Naive thymus-derived CD4-positive, alpha-beta T cell (primary cell): ENCODE data around the gene SHB. TPM values are rescaled to one million over a fixed set of nuclear protein-coding genes. Genes with fewer than 3 reads are reported as not detected.

ENCODE experiments used
- ATAC-seq: fragments of 150-1000 bp; cut with Tn5 transposase; 2 replicates; pipeline ENCODE4 v1.10.0; 2021; ENCODE audit warnings: mild to moderate bottlenecking, moderate library complexity
- CTCF ChIA-PET: fragments of 350-600 bp; sonication (Branson Sonifier 250); formaldehyde crosslinking; loops from one replicate; lab custom pipeline; 2021; ENCODE audit warnings: antibody characterized with exemption; lab: Charles Lee
- POLR2A ChIA-PET: fragments of 350-600 bp; sonication (Branson Sonifier 250); formaldehyde crosslinking; loops from one replicate; lab custom pipeline; 2021; ENCODE audit warnings: antibody characterized with exemption, inconsistent platforms; lab: Charles Lee
- DNase-seq, 9 donors: peaks; one replicate each; pipeline versions ENCODE4 v3.0.0 to v3.0.0-alpha.2; 2020 to 2022; ENCODE audit warnings: mixed read lengths in 1 of 9
- H3K27ac ChIP-seq: one replicate; pipeline ENCODE4 v1.7.0; 2013; ENCODE audit warnings: mild to moderate bottlenecking, low read depth, low read length, moderate library complexity
- H3K27me3 ChIP-seq, 2 donors: one replicate each; pipeline ENCODE4 v1.7.0; 2013; ENCODE audit warnings: low read length in 2 of 2, mild to moderate bottlenecking in 2 of 2, moderate library complexity in 2 of 2; ENCODE audit not compliant: control insufficient read depth in 2 of 2, insufficient read depth in 2 of 2
- H3K36me3 ChIP-seq, 3 experiments: 1 replicate in 2 of 3; 2 replicates in 1 of 3; pipeline ENCODE4 v1.7.0; 2013; ENCODE audit warnings: low read length in 3 of 3, mild to moderate bottlenecking in 3 of 3, moderate library complexity in 1 of 3; ENCODE audit not compliant: insufficient read depth in 3 of 3, control insufficient read depth in 2 of 3
- H3K4me1 ChIP-seq, 2 donors: one replicate each; pipeline ENCODE4 v1.7.0; 2013; ENCODE audit warnings: low read length in 2 of 2, mild to moderate bottlenecking in 2 of 2, moderate library complexity in 1 of 2; ENCODE audit not compliant: control insufficient read depth in 2 of 2, insufficient read depth in 2 of 2
- H3K4me3 ChIP-seq: 2 replicates; pipeline ENCODE4 v1.7.0; 2013; ENCODE audit warnings: mild to moderate bottlenecking, low read length
- H3K9me3 ChIP-seq, 3 experiments: 1 replicate in 2 of 3; 2 replicates in 1 of 3; pipeline ENCODE4 v1.7.0; 2013; ENCODE audit warnings: low read length in 3 of 3; ENCODE audit not compliant: control insufficient read depth in 2 of 3
- H3K27ac Mint-ChIP-seq, 9 donors: one replicate each; pipeline ENCODE4 v1.8.0; 2020 to 2022; ENCODE audit warnings: mixed read lengths in 9 of 9, mild to moderate bottlenecking in 8 of 9, moderate library complexity in 5 of 9, inconsistent platforms in 2 of 9
- H3K27me3 Mint-ChIP-seq, 5 donors: one replicate each; pipeline ENCODE4 v1.8.0; 2021 to 2022; ENCODE audit warnings: mixed read lengths in 5 of 5, mild to moderate bottlenecking in 1 of 5
- H3K36me3 Mint-ChIP-seq, 5 donors: one replicate each; pipeline ENCODE4 v1.8.0; 2020 to 2022; ENCODE audit warnings: mixed read lengths in 5 of 5, mild to moderate bottlenecking in 3 of 5, inconsistent platforms in 1 of 5
- H3K4me1 Mint-ChIP-seq, 7 donors: one replicate each; pipeline ENCODE4 v1.8.0; 2020 to 2022; ENCODE audit warnings: mixed read lengths in 7 of 7, mild to moderate bottlenecking in 3 of 7, inconsistent platforms in 1 of 7
- H3K4me3 Mint-ChIP-seq, 10 donors: one replicate each; pipeline ENCODE4 v1.8.0; 2020 to 2022; ENCODE audit warnings: mild to moderate bottlenecking in 10 of 10, mixed read lengths in 10 of 10, moderate library complexity in 6 of 10, inconsistent platforms in 2 of 10
- H3K9me3 Mint-ChIP-seq, 11 donors: one replicate each; pipeline ENCODE4 v1.8.0; 2020 to 2022; ENCODE audit warnings: mixed read lengths in 11 of 11, mild to moderate bottlenecking in 4 of 11, inconsistent platforms in 1 of 11, moderate library complexity in 1 of 11
- intact Hi-C, 2 donors: fragments of 100-400 bp; cut with micrococcal nuclease; formaldehyde crosslinking; loops; one replicate each; pipeline ENCODE4 v1.15.1; 2023
- polyA plus RNA-seq, 2 donors: library from polyadenylated mRNA; unstranded; fragments of 300-500 nt; fragmentation: Illumina TruSeq; gene quantifications; one replicate each; pipeline ENCODE4 v1.2.3, GENCODE V29; 2021
- total RNA-seq, 6 experiments: library from RNA in 5 of 6; stranded (reverse) in 5 of 6; gene quantifications; 1 replicate in 5 of 6; 2 replicates in 1 of 6; pipeline ENCODE4 v1.2.3 and lab custom pipeline; 2021 to 2026

SHB gene
- total and polyA plus RNA-seq, 7 experiments from 2014 or later, result 0.15 to 2.0 (median 0.68) TPM

DNA sequence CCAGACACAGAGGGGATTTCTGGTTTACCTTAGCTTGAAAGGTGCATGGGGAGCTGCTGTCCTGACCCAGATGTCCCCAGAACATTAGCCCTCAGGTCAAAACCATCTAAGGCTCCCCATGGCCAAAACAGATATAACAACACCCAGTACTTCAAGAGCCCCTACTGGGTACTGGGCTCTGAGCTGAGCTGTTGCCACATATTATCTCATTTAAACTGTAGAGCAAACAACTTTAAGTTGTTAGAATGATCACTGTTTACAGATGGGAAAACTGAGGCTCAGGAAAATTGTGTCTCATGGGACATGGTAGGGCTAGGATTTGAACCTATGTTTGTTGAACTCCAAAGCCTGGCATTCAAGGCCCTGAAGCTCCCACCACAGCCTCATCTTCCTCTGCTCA is 144.5 kb downstream of the SHB start:
- intact Hi-C loops, result no loop called here
- H3K9me3 Mint-ChIP-seq, result no peaks in the 10 kb centered on the region
- peaks cover 0 to 3% (median 0%) of the 10 kb centered on the region in 7 donors for H3K4me1 Mint-ChIP-seq
- no peaks in the 10 kb centered on the region for H3K4me1 ChIP-seq
- CTCF ChIA-PET, result interaction anchor here (0.5 to 0.7 kb wide), 2 partner anchors 93 to 328 kb away, joined by 3 to 4 read pairs; no protein-coding TSS in a partner anchor
- no peak overlapping the region for H3K27ac Mint-ChIP-seq
- H3K36me3 ChIP-seq, result no peaks in the 10 kb centered on the region
- H3K27me3 ChIP-seq, result no peaks in the 10 kb centered on the region
- POLR2A ChIA-PET, result no interaction called here
- H3K36me3 Mint-ChIP-seq, result no peaks in the 10 kb centered on the region
- ATAC-seq, result no peak
- DNase-seq, result no peak
- H3K4me3 ChIP-seq, result no peak overlapping the region
- H3K9me3 ChIP-seq, result no peaks in the 10 kb centered on the region
- H3K27me3 Mint-ChIP-seq, result no peaks in the 10 kb centered on the region
- no peak overlapping the region for H3K27ac ChIP-seq
- no peak overlapping the region for H3K4me3 Mint-ChIP-seq

DNA sequence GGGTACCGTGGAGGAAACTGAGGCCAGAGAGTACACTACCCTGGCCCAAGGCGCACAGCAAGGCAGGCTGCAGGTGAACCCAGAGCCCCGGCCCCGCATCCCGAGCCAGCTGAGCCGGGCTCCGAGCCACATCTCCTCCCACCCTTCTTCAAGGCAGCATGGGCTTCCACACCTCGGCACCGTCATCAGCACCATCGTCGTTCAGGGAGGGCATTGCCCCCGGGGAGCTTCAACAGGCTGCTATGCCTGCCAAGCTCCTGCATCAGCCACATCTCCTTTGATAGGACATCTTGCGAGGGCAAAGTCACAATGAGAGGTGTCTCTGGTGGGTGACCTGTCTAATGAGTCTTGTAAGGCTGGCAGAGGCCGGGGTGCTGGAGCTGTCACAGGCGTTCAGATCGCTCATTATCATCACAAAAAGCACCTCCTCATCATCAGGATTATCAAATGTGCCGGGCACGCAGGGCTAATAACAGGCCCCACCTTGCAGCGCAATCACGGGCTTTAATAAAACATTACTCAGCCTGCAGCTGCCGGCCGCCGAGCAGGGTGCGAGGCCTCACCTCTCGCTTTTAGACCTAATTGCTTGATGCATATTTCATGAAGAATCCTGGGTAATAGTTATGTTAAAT is 145.1 kb downstream of the SHB start:
- Histone ChIP-seq H3K4me1 (no peaks in the 10 kb centered on the region), H3K27me3 (no peaks in the 10 kb centered on the region), H3K4me3 (no peak overlapping the region), H3K36me3 (no peaks in the 10 kb centered on the region), H3K27ac (no peak overlapping the region), H3K9me3 (no peaks in the 10 kb centered on the region)
- DNase-seq (no peak), ATAC-seq (no peak)
- Mint-ChIP-seq H3K4me3 (no peak overlapping the region), H3K9me3 (no peaks in the 10 kb centered on the region), H3K27ac (no peak overlapping the region), H3K36me3 (no peaks in the 10 kb centered on the region), H3K27me3 (no peaks in the 10 kb centered on the region), H3K4me1 (peaks cover 0 to 3% (median 0%) of the 10 kb centered on the region in 7 donors)
- ChIA-PET CTCF (no interaction called here), POLR2A (no interaction called here)
- intact Hi-C loops, result no loop called here

DNA sequence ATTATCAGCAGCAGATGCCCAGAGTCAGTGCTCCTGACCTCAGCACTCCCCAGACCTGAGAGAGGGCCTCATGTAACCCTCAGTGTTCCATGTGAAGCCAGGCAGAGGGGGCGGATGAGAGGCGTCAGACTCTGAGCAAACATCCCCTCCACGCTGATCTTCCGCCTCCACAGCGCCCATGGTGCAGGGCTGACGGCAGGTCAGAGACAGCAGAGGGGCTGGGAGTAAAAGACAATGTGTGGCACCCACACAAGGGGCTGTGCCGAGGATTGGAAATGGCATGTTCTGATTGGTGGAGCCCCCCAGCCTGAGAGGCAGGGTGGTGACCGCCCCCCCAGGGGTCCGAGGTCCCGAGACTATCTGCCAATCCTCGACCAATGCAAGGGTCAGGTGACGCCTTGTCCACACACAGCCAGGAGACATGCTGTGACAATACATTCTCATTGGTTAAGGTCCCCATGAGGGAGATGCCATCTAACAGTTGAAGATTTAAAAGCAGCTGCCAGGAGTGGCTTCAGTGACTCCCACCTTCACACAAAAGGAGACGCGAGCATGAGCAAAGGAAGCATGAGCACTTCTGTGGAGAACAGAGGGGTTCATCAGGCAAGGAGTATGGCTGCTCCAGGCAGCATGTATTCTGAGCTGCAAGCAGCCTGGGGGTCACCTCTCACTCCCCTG is 145.8 kb downstream of the SHB start:
- intact Hi-C loops, result no loop called here
- no peaks in the 10 kb centered on the region for H3K36me3 Mint-ChIP-seq
- no peaks in the 10 kb centered on the region for H3K27me3 Mint-ChIP-seq
- Histone ChIP-seq H3K36me3 (no peaks in the 10 kb centered on the region), H3K9me3 (no peaks in the 10 kb centered on the region), H3K27ac (no peak overlapping the region), H3K27me3 (no peaks in the 10 kb centered on the region), H3K4me1 (no peaks in the 10 kb centered on the region), H3K4me3 (no peak overlapping the region)
- H3K27ac Mint-ChIP-seq, result no peak overlapping the region
- ChIA-PET POLR2A (no interaction called here), CTCF (no interaction called here)
- H3K4me1 Mint-ChIP-seq, result peaks cover 0 to 3% (median 0%) of the 10 kb centered on the region in 7 donors
- H3K4me3 Mint-ChIP-seq, result no peak overlapping the region
- no peak for DNase-seq
- no peaks in the 10 kb centered on the region for H3K9me3 Mint-ChIP-seq
- ATAC-seq, result no peak

DNA sequence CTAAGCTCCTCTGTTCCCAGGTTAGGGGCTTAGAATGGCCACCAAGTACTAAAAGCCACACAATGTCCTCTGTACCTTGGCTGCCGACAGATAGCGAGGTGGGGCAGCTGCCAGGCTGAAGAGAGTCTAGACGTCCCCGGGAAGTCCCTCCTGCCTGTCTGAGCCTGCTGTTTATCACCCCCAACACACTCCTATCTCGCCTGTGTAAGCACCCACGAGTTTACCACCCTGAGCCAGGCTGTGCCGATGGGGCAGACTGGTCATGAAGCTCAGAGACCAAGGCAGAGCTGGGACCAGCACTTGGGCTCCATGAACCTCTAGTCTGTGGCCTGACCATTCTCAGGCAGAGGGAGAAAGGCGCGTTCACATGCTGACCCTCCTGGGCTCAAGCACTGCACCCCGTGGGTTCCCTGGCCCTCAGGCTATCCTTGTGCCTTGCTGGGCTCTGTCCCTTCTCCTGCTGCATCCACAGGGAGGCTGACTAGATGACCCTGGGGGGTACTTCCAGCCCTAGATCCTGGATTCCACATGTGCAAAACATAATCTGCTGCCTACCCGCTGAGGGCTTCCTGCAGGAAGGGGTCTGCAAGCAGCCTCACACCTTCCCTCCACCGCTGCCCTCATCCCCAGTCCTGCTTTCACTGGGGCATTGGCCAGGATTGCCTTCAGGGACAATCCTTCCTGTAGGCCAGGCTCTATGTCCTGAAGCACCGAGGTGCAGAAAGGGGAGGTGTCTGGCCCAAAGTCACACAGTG is 146.5 kb downstream of the SHB start:
- Histone ChIP-seq H3K9me3 (no peaks in the 10 kb centered on the region), H3K4me1 (no peaks in the 10 kb centered on the region), H3K27ac (no peak overlapping the region), H3K27me3 (no peaks in the 10 kb centered on the region), H3K4me3 (no peak overlapping the region), H3K36me3 (no peaks in the 10 kb centered on the region)
- Mint-ChIP-seq H3K4me1 (peaks cover 0 to 3% (median 0%) of the 10 kb centered on the region in 7 donors), H3K36me3 (no peaks in the 10 kb centered on the region), H3K4me3 (no peak overlapping the region), H3K9me3 (no peaks in the 10 kb centered on the region), H3K27me3 (no peaks in the 10 kb centered on the region), H3K27ac (no peak overlapping the region)
- intact Hi-C loops, result no loop called here
- ChIA-PET CTCF (interaction anchor here (1.2 kb wide), 1 partner anchor 173 kb away, joined by 3 read pairs; no protein-coding TSS in a partner anchor), POLR2A (no interaction called here)
- ATAC-seq, result no peak
- no peak for DNase-seq

DNA sequence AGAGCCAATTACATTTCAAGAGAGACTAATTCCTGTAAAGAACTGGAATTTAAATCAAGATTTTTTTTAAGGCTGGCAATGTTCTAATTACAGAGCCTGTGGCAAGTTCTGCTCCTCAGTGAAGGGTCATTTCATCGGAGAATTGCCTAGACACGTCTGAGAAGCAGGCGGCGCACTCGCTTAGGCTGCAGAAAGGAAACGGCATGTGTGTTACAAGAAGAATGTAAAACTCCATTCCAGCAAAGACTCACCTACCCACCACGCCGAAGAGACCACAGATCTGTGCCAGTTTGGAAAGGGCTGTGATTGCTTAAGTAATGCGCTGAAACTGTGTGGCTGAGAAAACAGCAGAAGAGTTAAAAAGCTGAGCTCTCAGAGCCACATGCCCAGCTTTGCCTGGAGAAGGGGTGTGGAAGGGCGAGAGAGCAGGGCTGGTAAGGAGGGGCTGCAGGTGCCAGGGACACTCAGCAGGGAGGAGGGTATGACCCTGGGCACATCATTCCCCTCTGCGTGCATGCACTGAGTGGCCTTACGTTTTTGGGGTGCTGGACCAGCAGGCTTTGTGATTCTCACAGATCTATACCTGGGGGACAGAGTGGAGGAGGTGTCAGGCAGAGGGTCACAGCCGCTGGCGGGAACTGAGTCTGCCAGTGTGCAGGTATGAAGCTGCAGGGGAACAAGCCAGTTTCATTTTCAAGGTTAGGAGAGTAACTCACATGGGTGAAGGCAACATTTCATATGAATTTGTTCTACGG is 147.3 kb downstream of the SHB start:
- CTCF ChIA-PET, result interaction anchor here (1.2 kb wide), 1 partner anchor 173 kb away, joined by 3 read pairs; no protein-coding TSS in a partner anchor
- Mint-ChIP-seq H3K4me3 (no peak overlapping the region), H3K4me1 (peaks cover 0 to 3% (median 0%) of the 10 kb centered on the region in 7 donors), H3K27ac (no peak overlapping the region), H3K27me3 (no peaks in the 10 kb centered on the region), H3K36me3 (no peaks in the 10 kb centered on the region), H3K9me3 (no peaks in the 10 kb centered on the region)
- no peak overlapping the region for H3K4me3 ChIP-seq
- ATAC-seq, result no peak
- POLR2A ChIA-PET, result no interaction called here
- no peaks in the 10 kb centered on the region for H3K36me3 ChIP-seq
- no peaks in the 10 kb centered on the region for H3K27me3 ChIP-seq
- intact Hi-C loops, result no loop called here
- DNase-seq, result no peak
- no peaks in the 10 kb centered on the region for H3K9me3 ChIP-seq
- no peaks in the 10 kb centered on the region for H3K4me1 ChIP-seq
- H3K27ac ChIP-seq, result no peak overlapping the region

DNA sequence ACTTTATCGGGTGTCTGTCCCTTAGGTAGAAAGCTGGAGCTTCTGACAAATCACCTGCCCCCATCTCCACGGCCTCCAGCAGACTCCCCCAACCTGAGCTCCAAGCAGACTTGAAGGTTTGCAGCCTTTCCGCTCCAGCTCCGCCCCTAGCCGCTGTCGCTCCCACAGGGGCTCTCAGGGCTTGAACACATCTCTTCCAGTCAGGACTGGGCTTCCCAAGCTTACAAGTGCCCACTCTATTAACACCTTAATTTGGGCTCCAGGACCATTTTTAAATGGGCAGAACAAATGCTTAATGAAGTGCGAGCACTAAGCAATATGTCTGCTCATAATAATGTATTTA is 147.9 kb downstream of the SHB start:
- CTCF ChIA-PET, result interaction anchor here (1.2 kb wide), 1 partner anchor 172 kb away, joined by 3 read pairs; no protein-coding TSS in a partner anchor
- Mint-ChIP-seq H3K4me3 (no peak overlapping the region), H3K27me3 (no peaks in the 10 kb centered on the region), H3K36me3 (no peaks in the 10 kb centered on the region), H3K4me1 (peaks cover 0 to 3% (median 0%) of the 10 kb centered on the region in 7 donors), H3K27ac (peak overlapping the region in 1 of 9 donors; percentile 32), H3K9me3 (no peaks in the 10 kb centered on the region)
- Histone ChIP-seq H3K9me3 (no peaks in the 10 kb centered on the region), H3K27ac (no peak overlapping the region), H3K4me1 (no peaks in the 10 kb centered on the region), H3K27me3 (no peaks in the 10 kb centered on the region), H3K36me3 (no peaks in the 10 kb centered on the region), H3K4me3 (no peak overlapping the region)
- POLR2A ChIA-PET, result no interaction called here
- ATAC-seq (no peak), DNase-seq (no peak)
- intact Hi-C loops, result no loop called here
